ENCODE results near the gene TAGLN3.

The TAGLN3 gene

GRCh38 chr3:111967651-111968274, 31.0 kb upstream of the TAGLN3 start:
- peak; percentile 59 for DNase-seq (ENCODE audit: extremely low read depth, low read depth)
- TF ChIP-seq CTCF (IDR thresholded peaks at IDR 0.05; ENCODE audit: low read depth, low read length) = peak; percentile 85

- DNase-seq (ENCODE audit: extremely low read depth, low read depth) = no peak
- TF ChIP-seq CTCF (IDR thresholded peaks at IDR 0.05; ENCODE audit: low read depth, low read length) = no peak
Observed at GRCh38 chr3:111968319-111969054, 30.2 kb upstream of the TAGLN3 start.

GRCh38 chr3:111970376-111970775, 28.3 kb upstream of the TAGLN3 start:
- no peak for TF ChIP-seq CTCF (IDR thresholded peaks at IDR 0.05; ENCODE audit: low read depth, low read length)
- DNase-seq (ENCODE audit: extremely low read depth, low read depth) = no peak

- no peak for DNase-seq (ENCODE audit: extremely low read depth, low read depth)
Observed at GRCh38 chr3:111971533-111972130, 27.1 kb upstream of the TAGLN3 start.

GRCh38 chr3:111972891-111973290, 25.8 kb upstream of the TAGLN3 start:
- DNase-seq (ENCODE audit: extremely low read depth, low read depth) = no peak
- TF ChIP-seq CTCF (IDR thresholded peaks at IDR 0.05; ENCODE audit: low read depth, low read length) = no peak

More at GRCh38 chr3:111971533-111972130, 27.1 kb upstream of the TAGLN3 start:
- TF ChIP-seq CTCF (IDR thresholded peaks at IDR 0.05; ENCODE audit: low read depth, low read length) = no peak

- no peak for DNase-seq (ENCODE audit: extremely low read depth, low read depth)
- no peak for TF ChIP-seq CTCF (IDR thresholded peaks at IDR 0.05; ENCODE audit: low read depth, low read length)
Observed at GRCh38 chr3:111975131-111975530, 23.6 kb upstream of the TAGLN3 start.

- DNase-seq (ENCODE audit: extremely low read depth, low read depth) = no peak
- no peak for TF ChIP-seq CTCF (IDR thresholded peaks at IDR 0.05; ENCODE audit: low read depth, low read length)
Observed at GRCh38 chr3:111976254-111976653, 22.5 kb upstream of the TAGLN3 start.

Measured in AG09319 (cell line).